Endodermal cell (in vitro differentiated cells): Measurements from ENCODE around the gene SLC9A8. TPM values are rescaled to one million over a fixed set of nuclear protein-coding genes. Genes with fewer than 3 reads are reported as not detected.

Experiments used
- DNase-seq: peaks from one replicate; pipeline ENCODE4 v3.0.0-alpha.2; 2017
- H3K27ac ChIP-seq: 2 replicates; pipeline ENCODE4 v1.5.1; 2013; ENCODE audit warnings: mild to moderate bottlenecking, low read depth, low read length, moderate library complexity
- H3K27me3 ChIP-seq: 2 replicates; pipeline ENCODE4 v1.6.1; 2013; ENCODE audit warnings: mild to moderate bottlenecking, low read length, moderate library complexity; ENCODE audit not compliant: insufficient read depth, control insufficient read depth, poor library complexity, severe bottlenecking
- H3K36me3 ChIP-seq: 2 replicates; pipeline ENCODE4 v1.7.0; 2013; ENCODE audit warnings: mild to moderate bottlenecking, low read length, moderate library complexity; ENCODE audit not compliant: control insufficient read depth, insufficient read depth
- H3K4me1 ChIP-seq: one replicate; pipeline ENCODE4 v1.7.0; 2013; ENCODE audit warnings: low read length; ENCODE audit not compliant: control insufficient read depth, insufficient read depth
- H3K4me3 ChIP-seq: 2 replicates; pipeline ENCODE4 v1.5.1; 2013; ENCODE audit warnings: mild to moderate bottlenecking, low read length, moderate library complexity
- H3K9ac ChIP-seq: 2 replicates; pipeline ENCODE4 v1.6.1; 2013; ENCODE audit warnings: mild to moderate bottlenecking, low read length, moderate library complexity; ENCODE audit not compliant: poor library complexity, severe bottlenecking; ENCODE audit errors: extremely low read depth
- H3K9me3 ChIP-seq: 2 replicates; pipeline ENCODE4 v1.6.1; 2013; ENCODE audit warnings: mild to moderate bottlenecking, low read length, moderate library complexity; ENCODE audit not compliant: control insufficient read depth
- H3K27ac Mint-ChIP-seq: 2 replicates; pipeline ENCODE4 v1.8.0; 2020; ENCODE audit warnings: mixed read lengths
- H3K27me3 Mint-ChIP-seq: 2 replicates; pipeline ENCODE4 v1.8.0; 2021; ENCODE audit warnings: mild to moderate bottlenecking, mixed read lengths; ENCODE audit not compliant: insufficient read depth
- H3K36me3 Mint-ChIP-seq: 2 replicates; pipeline ENCODE4 v1.8.0; 2020; ENCODE audit warnings: low read depth, mixed read lengths
- H3K4me1 Mint-ChIP-seq: 2 replicates; pipeline ENCODE4 v1.8.0; 2020; ENCODE audit warnings: mixed read lengths
- H3K4me3 Mint-ChIP-seq: 2 replicates; pipeline ENCODE4 v1.8.0; 2020; ENCODE audit warnings: mild to moderate bottlenecking, moderate library complexity, mixed read lengths
- H3K9me3 Mint-ChIP-seq: 2 replicates; pipeline ENCODE4 v1.8.0; 2020; ENCODE audit warnings: mild to moderate bottlenecking, mixed read lengths
- CTCF ChIP-seq: fragments of 200-600 bp; sonication (generic); conservative IDR thresholded peaks from 2 replicates; pipeline ENCODE4 v1.5.0; 2021; ENCODE audit warnings: antibody characterized with exemption, mild to moderate bottlenecking
- whole genome bisulfite sequencing, 2 experiments: methylation state at CpG; one replicate each; pipeline versions ENCODE4 v1.1.5 to v1.1.7; 2013; ENCODE audit warnings: missing lambda C conversion rate in 2 of 2, mixed read lengths in 1 of 2; ENCODE audit not compliant: insufficient coverage in 1 of 2, insufficient read length in 1 of 2; 5-methylcytosine and 5-hydroxymethylcytosine counted together
- total RNA-seq, 2 donors: library from RNA; stranded (reverse); fragmentation: NEBNext Ultra II Directional in 1 of 2; extraction: Animal tissue kit (Norgen Biotek cat#: 25700) in 1 of 2; gene quantifications; 2 replicates in 1 of 2; 3 replicates in 1 of 2; pipeline ENCODE4 v1.2.1, GENCODE V29; 2021

Gene SLC9A8
- total RNA-seq, 2 donors from 2014 or later = 8.6 to 10.3 TPM

GRCh38 chr20:49784291-49784690 lies 28.3 kb upstream of the SLC9A8 start:
- Mint-ChIP-seq H3K27me3 (no peaks in the 10 kb centered on the region), H3K36me3 (no peaks in the 10 kb centered on the region), H3K4me3 (no peak overlapping the region), H3K27ac (no peak overlapping the region), H3K9me3 (no peaks in the 10 kb centered on the region), H3K4me1 (peaks cover 6% of the 10 kb centered on the region)
- H3K9ac ChIP-seq = no peak overlapping the region
- TF ChIP-seq CTCF = no peak
- no peak for DNase-seq
- H3K27ac ChIP-seq = no peak overlapping the region
- H3K36me3 ChIP-seq = no peaks in the 10 kb centered on the region
- no peaks in the 10 kb centered on the region for H3K4me1 ChIP-seq
- WGBS, 2 experiments = 89 to 100% methylated on average over 1 of the region's 2 CpGs
- H3K27me3 ChIP-seq = no peaks in the 10 kb centered on the region
- no peaks in the 10 kb centered on the region for H3K9me3 ChIP-seq
- no peak overlapping the region for H3K4me3 ChIP-seq

GRCh38 chr20:49785149-49785851 lies 27.3 kb upstream of the SLC9A8 start:
- Histone ChIP-seq H3K36me3 (no peaks in the 10 kb centered on the region), H3K27me3 (no peaks in the 10 kb centered on the region), H3K27ac (no peak overlapping the region), H3K9ac (no peak overlapping the region), H3K9me3 (no peaks in the 10 kb centered on the region), H3K4me3 (no peak overlapping the region), H3K4me1 (no peaks in the 10 kb centered on the region)
- Mint-ChIP-seq H3K9me3 (no peaks in the 10 kb centered on the region), H3K36me3 (no peaks in the 10 kb centered on the region), H3K27me3 (no peaks in the 10 kb centered on the region), H3K4me1 (peaks cover 12% of the 10 kb centered on the region), H3K27ac (peak overlapping the region; percentile 17), H3K4me3 (no peak overlapping the region)
- TF ChIP-seq CTCF = no peak
- DNase-seq = no peak
- 92 to 96% methylated on average over 13 to 15 of the region's 15 CpGs for WGBS, 2 experiments

- 90 to 94% methylated on average over 4 of the region's 4 CpGs for WGBS, 2 experiments
- Histone ChIP-seq H3K9ac (no peak overlapping the region), H3K4me3 (no peak overlapping the region), H3K27me3 (no peaks in the 10 kb centered on the region), H3K27ac (no peak overlapping the region), H3K9me3 (no peaks in the 10 kb centered on the region), H3K36me3 (no peaks in the 10 kb centered on the region), H3K4me1 (no peaks in the 10 kb centered on the region)
- no peak for DNase-seq
- no peaks in the 10 kb centered on the region for H3K36me3 Mint-ChIP-seq
- H3K4me1 Mint-ChIP-seq = peaks cover 14% of the 10 kb centered on the region
- H3K9me3 Mint-ChIP-seq = no peaks in the 10 kb centered on the region
- TF ChIP-seq CTCF = no peak
- no peak overlapping the region for H3K4me3 Mint-ChIP-seq
- H3K27ac Mint-ChIP-seq = peak overlapping the region; percentile 17
- H3K27me3 Mint-ChIP-seq = no peaks in the 10 kb centered on the region
These were observed 26.8 kb upstream of the SLC9A8 start for GRCh38 chr20:49785852-49786175.
